CD4-positive, alpha-beta T cell treated with Interleukin-12 subunit alpha and Interleukin-12 subunit beta, for 1 hour (primary cell): Measurements from ENCODE around the gene PVRIG.
A peak's percentile ranks its signal among the peaks of the same experiment; 100 is the strongest.
"Not testable (repeated sequence)": the region's sequence is repeated elsewhere in the genome, so short reads cannot be mapped to it uniquely, and the experiment has no call there.

ENCODE experiments used
- DNase-seq: peaks from one replicate; pipeline ENCODE4 v3.0.0-alpha.2; 2020

PVRIG gene

DNA sequence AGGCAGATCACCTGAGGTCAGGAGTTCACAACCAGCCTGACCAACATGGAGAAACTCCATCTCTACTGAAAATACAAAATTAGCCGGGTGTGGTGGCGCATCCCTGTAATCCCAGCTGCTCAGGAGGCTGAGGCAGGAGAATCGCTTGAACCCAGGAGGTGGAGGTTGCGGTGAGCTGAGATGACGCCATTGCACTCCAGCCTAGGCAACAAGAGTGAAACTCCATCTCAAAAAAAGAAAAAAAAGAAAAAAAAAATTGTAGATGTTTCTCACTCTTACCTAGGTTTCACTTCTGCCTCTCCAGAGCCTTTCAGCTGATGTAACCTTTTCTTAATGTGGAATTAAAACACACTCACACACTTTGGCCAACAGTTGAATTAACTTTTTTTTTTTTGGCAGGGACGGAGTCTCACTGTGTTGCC is 23.8 kb upstream of the PVRIG start:
- DNase-seq, result not testable (repeated sequence)

DNA sequence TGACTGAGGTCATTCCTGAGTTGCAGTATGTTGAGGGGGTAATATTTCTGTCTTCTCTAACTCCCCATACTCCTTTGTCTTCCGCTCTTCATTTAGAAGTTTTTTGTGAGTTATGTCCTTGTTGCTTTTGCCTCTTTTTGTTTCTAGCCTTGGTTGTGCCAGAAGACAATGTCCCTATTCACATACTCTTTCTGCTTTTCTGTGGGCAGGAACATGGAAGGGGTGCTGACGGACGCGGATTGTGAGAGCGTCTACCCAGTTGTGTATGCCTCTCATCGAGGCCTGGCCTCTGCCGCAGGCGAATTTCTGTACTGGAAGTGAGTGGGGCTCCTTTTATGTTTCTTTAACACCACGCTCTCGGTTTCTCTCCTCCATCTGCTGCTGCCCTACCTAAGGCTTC is 21.5 kb upstream of the PVRIG start:
- no peak for DNase-seq

DNA sequence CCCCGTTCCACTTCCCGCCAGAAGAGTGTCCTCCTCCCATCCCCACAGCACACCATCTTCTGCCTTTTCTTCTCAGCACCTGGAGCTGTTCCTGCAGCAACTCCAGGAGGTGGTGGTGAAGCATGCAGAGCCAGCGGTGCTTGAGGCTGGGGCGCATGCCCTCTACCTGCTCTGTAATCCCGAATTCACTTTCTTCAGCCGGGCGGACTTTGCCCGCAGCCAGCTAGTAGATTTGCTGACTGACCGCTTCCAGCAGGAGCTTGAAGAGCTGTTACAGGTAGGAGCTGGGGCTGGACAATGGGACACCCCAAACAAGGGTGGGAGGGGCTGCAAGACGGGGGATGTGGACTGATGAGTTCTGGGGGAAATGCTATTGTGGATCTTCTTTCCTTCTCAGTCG is 19.1 kb upstream of the PVRIG start:
- no peak for DNase-seq

DNA sequence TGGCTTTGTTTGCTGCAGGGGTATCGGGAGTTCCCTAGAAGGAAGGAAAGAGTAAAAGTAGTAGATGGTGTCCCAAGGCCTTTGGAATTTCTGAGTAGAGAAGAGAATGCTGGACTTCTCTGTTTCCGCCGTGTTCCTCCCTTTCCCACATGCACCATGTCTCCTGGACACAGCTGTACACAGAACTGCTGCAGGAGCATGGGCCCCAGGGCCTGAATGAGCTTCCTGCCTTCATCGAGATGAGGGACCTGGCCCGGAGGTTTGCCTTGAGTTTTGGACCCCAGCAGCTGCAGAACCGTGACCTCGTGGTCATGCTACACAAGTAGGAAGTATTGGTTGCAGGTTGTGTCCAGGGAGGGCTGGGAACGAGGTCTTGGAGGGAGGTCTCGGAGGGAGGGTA is 15.3 kb upstream of the PVRIG start:
- DNase-seq, result no peak

DNA sequence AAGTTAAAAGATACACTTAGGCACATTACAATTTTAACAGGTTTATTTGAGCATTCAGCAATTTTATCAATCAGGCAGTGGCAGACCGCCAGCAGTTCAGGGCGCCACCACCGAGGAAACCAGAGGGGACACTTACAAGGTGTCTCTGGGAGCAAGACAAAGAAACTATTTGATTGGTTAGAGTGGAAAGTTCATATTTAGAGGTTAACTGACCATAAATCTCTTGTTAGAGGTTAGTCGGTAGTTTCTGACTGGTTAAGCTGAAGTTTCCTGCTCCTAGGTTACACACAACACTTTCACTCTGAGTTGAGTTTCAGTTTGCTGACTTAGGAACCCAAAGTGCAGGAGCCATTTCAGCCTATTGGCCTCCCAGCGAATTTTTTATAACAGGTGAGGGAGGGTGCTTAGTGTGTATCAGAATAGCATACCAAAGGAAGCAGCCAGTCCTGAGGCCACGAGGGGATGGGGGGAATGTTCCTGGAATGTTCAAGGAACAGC is 10.8 kb upstream of the PVRIG start:
- peak; percentile 41 for DNase-seq

GRCh38 chr7:100209493-100209892 is 10.3 kb upstream of the PVRIG start:
- no peak for DNase-seq

GRCh38 chr7:100210805-100211204 is 8.9 kb upstream of the PVRIG start:
- DNase-seq, result no peak

GRCh38 chr7:100211342-100211780 is 8.4 kb upstream of the PVRIG start:
- DNase-seq, result peak; percentile 69

DNA sequence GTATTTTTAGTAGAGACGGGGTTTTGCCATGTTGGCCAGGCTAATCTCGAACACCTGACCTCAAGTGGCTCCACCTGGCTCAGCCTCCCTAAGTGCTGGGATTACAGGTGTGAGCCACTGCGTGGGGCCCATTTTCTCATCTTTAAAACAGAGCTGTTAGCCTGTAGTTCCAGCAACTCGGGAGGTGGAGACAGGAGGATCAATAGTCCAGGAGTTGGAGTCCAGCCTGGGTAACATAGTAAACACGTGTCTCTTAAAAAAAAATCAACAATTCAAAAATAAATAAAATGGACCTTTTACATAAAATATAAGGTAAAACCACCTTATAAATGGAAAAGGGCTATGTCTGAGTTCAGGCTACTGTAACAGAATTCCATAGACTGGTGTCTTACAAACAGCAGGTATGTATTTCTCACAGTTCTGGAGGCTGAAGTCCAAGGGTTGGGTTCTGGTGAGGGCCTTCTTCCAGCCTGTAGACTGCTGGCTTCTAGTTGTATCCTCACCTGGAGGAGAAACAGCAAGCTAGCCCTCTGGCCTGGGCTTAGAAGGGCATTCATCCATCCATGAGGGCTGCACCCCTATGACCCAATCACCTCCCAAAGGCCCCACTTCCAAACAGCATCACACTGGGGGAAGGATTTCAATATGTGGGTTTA is 7.0 kb upstream of the PVRIG start:
- no peak for DNase-seq

DNA sequence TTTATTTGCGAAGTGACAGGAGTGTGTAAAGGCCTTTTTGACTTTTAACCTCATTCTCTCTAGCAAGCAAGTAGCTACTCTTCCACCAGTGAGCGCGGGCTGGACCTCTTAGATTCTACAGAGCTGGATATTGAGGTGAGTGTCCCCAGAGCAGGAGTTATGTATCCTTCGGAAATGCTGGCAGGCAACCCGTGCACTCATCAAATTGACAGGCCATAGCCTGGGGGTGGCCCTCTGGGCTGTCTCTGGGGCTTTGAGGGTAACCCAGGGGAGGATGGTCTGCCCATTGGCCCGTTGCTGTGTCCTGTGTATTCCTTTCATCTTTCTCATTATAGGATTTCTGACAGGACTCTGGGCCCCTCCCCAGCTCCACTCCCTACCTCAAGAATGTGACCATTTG is 6.1 kb upstream of the PVRIG start:
- no peak for DNase-seq

DNA sequence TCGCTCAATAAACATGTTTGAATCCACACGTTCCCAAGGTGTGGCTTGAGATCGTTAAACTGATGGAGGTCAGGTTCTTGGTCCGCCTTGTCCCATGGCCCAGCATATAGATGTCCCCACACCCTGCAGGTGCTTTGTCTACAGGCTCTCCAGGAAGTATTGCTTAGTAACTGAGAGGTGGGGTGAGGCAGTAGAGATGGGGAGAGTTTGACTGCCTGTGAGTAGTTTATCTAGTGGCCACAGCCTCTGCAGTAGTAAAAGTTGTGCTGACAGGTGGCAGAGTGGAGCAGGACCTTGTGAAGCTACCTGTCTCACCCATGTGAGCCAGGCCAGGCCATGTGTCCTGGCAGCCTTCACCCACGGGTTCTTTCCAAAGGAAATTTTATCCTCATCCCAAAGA is 5.4 kb upstream of the PVRIG start:
- peak; percentile 21 for DNase-seq

DNA sequence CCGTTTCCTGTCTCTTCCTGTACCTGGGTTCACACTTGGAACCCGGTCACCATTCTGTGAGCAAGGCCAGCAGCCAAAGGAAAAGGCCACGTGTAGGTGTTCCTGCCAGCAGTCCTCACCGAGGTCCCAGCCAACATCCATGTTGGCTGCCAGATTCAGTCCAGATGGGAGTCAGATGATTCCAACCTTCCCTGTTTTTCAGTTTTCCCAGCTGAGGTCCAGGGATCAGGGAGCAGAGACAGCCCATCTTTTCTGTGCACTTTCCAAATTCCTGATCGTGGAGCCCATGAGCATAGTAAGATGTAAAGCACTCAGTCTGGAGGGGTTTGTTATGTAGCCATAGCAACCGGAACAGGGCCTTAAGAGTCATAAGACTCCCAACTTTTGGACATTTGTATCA is 3.9 kb upstream of the PVRIG start:
- DNase-seq, result no peak

- DNase-seq, result peak; percentile 83
Measured at GRCh38 chr7:100217934-100218333, 1.8 kb upstream of the PVRIG start.

DNA sequence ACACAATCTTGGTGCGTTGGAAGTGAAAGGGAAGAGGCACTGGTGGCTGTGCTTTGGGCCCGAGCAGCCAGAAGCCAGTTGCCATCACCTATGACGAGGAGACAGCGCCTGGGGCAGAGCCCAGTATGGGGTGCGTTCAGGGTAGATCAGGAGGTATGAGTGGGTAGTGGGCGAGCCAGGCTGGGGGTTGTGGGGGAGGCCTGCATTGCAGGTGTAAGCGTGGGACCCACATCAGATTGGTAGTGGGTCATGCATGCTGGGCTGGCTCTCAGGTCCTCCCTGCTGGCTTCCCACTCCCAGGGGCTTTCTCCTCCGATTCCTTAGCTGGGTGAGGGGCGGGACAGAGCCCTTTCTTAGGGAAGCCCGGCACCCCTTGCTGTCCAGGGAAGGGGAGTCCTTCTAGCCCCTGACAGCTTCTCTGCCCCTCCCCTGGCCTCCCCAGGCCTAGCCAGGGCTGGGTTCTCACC is 445 bp upstream of the PVRIG start:
- peak; percentile 17 for DNase-seq

DNA sequence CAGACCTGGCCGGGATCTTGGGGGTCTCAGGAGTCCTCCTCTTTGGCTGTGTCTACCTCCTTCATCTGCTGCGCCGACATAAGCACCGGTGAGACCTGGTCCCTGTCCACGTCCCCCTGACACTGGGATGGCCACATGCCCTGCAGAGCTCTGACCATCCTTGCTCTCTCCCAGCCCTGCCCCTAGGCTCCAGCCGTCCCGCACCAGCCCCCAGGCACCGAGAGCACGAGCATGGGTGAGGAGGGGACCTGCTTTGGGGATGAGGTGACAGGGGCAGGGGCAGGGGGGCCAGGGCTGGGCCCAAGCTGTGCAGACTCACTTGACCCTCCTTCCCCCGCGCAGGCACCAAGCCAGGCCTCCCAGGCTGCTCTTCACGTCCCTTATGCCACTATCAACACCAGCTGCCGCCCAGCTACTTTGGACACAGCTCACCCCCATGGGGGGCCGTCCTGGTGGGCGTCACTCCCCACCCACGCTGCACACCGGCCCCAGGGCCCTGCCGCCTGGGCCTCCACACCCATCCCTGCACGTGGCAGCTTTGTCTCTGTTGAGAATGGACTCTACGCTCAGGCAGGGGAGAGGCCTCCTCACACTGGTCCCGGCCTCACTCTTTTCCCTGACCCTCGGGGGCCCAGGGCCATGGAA is 959 bp downstream of the PVRIG start:
- no peak for DNase-seq

DNA sequence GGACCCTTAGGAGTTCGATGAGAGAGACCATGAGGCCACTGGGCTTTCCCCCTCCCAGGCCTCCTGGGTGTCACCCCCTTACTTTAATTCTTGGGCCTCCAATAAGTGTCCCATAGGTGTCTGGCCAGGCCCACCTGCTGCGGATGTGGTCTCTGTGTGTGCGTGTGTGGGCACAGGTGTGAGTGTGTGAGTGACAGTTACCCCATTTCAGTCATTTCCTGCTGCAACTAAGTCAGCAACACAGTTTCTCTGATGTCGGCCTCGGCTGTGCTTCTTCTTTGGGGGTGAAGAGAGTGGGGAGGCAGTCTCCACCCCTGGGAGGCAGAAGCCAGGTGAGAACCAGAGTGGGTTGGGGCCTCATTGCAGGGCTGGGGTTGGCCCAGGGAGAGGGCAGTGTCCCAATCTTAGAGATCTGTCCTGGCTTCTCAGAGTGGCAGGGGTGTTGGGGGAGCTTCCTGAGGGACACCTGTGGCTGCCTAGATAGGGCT is 1.5 kb downstream of the PVRIG start:
- DNase-seq, result peak; percentile 87

DNA sequence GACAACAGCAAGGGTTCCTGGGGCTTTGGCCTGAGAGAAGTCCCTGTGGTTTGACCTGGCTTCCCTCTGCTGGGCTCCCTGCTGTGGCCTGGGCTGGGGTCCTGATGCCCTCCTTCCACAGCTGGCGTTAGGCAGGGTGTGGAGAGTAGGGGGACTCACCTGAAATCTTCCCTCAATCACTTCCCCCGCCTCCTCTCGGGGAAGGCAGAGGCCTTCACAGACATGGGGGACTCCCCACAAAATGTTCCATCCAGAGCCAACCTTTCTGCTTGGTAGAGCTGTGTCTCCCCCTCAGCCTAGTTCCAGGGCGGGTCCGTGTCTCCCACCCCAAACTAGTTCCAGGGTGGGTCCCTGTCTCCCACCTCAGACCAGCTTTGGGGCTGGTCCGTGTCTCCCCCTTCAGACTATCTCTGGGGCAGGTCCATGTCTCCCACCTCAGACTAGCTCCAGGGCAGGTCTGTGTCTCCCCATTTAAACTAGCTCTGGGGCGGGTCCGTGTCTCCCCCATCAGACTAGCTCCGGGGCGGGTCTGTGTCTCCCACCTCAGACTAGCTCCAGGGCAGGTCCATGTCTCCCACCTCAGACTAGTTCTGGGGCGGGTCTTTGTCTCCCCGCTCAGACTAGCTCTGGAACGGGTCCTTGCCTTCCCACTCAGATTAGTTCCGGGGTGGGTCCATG is 2.2 kb downstream of the PVRIG start:
- DNase-seq, result peak; percentile 38

- DNase-seq, result no peak
Measured at GRCh38 chr7:100222445-100223132, 2.8 kb downstream of the PVRIG start.

DNA sequence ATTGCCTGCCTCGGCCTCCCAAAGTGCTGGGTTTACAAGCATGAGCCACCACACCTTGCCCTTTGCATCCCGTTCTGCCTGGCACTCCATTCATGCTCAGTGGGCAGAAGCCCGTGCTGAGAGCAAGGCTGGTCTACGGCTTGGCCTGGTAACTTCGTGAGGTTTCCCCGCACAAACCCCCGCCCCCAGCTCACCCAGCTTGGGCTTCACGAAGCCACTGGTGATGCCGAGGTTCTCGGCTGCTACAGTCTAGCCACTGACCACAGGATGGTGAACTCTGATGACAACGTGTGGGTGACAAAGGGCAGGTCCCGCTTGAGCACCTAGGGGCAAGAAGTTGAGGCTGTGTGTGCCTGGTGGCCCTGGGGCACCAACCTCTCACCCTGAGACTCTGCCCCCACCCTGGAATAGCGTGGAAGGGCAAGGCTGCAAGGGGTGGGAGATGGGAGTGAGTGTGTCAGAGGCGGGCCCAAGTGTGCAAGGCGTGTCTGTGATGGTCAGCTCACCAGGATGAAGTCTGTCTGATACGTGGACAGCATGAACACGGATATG is 3.7 kb downstream of the PVRIG start:
- DNase-seq, result not testable (repeated sequence)

GRCh38 chr7:100224891-100225290 is 5.1 kb downstream of the PVRIG start:
- DNase-seq, result not testable (repeated sequence)

DNA sequence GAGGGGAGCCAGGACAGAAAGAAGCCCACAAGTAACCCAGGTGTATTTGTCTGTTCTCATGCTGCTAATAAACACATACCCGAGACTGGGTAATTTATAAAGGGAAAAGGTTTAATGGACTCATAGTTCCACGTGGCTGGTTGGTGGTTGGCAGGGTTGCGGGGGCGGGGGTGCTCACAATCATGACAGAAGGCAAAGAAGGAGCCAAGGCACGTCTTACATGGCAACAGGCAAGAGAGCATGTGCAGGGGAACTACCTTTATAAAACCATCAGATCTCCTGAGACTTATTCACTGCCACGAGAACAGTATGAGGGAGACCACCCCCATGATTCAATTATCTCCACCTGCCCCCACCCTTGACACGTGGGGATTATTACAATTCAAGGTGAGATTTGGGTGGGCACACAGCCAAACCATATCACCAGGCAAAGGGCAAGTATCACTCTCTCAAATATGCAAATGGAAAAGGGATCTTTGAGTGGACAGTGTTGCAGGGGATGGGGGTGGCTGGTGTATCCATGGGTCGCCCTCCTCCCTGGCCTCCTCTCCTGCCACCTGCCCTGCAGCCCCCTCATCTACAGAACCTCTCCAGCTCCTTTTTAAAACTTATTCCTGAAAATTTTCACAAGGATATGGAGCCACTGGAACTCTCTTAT is 15.0 kb downstream of the PVRIG start:
- not testable (repeated sequence) for DNase-seq

DNA sequence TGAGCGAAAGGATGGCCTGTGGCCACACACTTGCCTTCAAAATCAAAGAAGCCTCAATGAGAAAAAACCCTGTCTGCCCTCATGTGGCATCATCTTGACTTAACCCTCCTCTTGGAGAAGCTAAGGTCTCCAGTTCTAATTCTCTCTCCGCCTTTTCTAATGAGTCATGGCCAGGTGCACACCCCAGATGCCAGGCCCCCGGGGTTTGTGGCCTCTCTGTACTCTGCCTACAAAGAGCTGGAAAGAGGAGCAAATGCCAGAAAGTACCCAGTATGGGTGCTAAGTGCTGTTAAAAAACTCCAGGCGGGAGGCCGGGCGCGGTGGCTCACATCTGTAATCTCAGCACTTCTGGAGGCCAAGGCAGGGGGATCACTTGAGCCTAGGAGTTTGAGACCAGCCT is 20.2 kb downstream of the PVRIG start:
- not testable (repeated sequence) for DNase-seq
